Ovary (tissue), 3 donors: Measurements from ENCODE around the gene GALNT17.

Source experiments
- POLR2A ChIP-seq: fragments of 450-650 bp; IDR thresholded peaks from one replicate; pipeline ENCODE4 v1.6.1; 2017; ENCODE audit warnings: antibody characterized with exemption, mild to moderate bottlenecking, moderate library complexity
- TF ChIP-seq, protein P1 (sequence below), 3 donors: fragments of 450-650 bp in 2 of 3; fragments of 200-600 bp in 1 of 3; IDR thresholded peaks; one replicate each; pipeline versions ENCODE4 v1.5.1 to v1.8.0; 2016 to 2022; ENCODE audit warnings: antibody characterized with exemption in 3 of 3, mild to moderate bottlenecking in 1 of 3
- donor health status: DM: no; HTN: no; CAD: no.

DNA sequence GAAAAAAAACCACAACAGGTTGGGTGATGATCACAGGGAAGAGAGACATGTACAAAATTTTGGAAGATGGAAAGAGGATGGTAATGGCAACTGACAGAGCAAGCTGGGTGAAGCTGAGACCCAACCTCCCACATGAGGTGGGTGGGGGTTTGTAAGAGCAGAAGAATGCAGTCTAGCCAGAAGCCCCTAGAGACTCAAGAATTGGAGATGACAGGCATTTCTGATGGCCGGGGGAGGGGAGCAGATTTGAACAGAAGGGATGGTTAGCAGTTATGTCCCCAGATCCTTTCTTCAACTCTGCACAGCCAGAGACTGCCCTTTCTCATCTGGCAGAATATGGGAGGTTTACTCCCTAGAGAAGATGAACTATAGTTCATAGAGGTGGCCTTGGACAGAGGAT lies 208.0 kb downstream of the GALNT17 start:
- TF ChIP-seq, protein P1, sequence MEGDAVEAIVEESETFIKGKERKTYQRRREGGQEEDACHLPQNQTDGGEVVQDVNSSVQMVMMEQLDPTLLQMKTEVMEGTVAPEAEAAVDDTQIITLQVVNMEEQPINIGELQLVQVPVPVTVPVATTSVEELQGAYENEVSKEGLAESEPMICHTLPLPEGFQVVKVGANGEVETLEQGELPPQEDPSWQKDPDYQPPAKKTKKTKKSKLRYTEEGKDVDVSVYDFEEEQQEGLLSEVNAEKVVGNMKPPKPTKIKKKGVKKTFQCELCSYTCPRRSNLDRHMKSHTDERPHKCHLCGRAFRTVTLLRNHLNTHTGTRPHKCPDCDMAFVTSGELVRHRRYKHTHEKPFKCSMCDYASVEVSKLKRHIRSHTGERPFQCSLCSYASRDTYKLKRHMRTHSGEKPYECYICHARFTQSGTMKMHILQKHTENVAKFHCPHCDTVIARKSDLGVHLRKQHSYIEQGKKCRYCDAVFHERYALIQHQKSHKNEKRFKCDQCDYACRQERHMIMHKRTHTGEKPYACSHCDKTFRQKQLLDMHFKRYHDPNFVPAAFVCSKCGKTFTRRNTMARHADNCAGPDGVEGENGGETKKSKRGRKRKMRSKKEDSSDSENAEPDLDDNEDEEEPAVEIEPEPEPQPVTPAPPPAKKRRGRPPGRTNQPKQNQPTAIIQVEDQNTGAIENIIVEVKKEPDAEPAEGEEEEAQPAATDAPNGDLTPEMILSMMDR (IDR thresholded peaks at IDR 0.05): no peak
- no peak for TF ChIP-seq POLR2A
